HUES6 (cell line): ENCODE results near the gene SHISA6.
"Not testable (repeated sequence)": the region's sequence is repeated elsewhere in the genome, so short reads cannot be mapped to it uniquely, and the experiment has no call there.

ENCODE experiments used
- H3K27ac ChIP-seq: 2 replicates; pipeline ENCODE4 v1.7.0; 2013; ENCODE audit warnings: low read depth, mild to moderate bottlenecking, low read length, inconsistent platforms
- H3K27me3 ChIP-seq: 2 replicates; pipeline ENCODE4 v1.6.1; 2013; ENCODE audit warnings: low read length; ENCODE audit not compliant: control insufficient read depth, insufficient read depth
- H3K36me3 ChIP-seq: 2 replicates; pipeline ENCODE4 v1.6.1; 2013; ENCODE audit warnings: low read length; ENCODE audit not compliant: control insufficient read depth, insufficient read depth
- H3K4me1 ChIP-seq: 2 replicates; pipeline ENCODE4 v1.6.1; 2013; ENCODE audit warnings: low read length; ENCODE audit not compliant: control insufficient read depth, insufficient read depth
- H3K4me3 ChIP-seq: 2 replicates; pipeline ENCODE4 v1.5.1; 2013; ENCODE audit warnings: low read depth, low read length
- H3K9ac ChIP-seq: one replicate; pipeline ENCODE4 v1.6.1; 2013; ENCODE audit warnings: mild to moderate bottlenecking, low read length
- H3K9me3 ChIP-seq: 2 replicates; pipeline ENCODE4 v1.6.1; 2013; ENCODE audit warnings: low read depth, low read length; ENCODE audit not compliant: control insufficient read depth, insufficient read depth

Gene SHISA6

DNA sequence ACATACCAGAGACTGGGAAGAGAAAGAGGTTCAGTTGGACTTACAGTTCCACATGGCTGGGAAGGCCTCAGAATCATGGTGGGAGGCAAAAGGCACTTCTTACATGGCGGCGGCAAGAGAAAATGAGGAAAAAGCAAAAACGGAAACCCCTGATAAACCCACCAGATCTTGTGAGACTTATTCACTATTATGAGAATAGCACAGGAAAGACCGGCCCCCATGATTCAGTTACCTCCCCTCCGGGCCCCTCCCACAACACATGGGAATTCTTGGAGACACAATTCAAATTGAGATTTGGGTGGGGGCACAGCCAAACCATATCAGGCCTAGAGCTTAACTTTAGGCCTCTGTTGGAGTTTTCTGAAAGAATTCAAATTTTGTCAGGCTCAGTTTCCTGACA lies 60.9 kb downstream of the SHISA6 start:
- not testable (repeated sequence) for H3K9ac ChIP-seq, H3K9me3 ChIP-seq, H3K4me3 ChIP-seq, H3K27ac ChIP-seq, H3K4me1 ChIP-seq, H3K36me3 ChIP-seq, H3K27me3 ChIP-seq

DNA sequence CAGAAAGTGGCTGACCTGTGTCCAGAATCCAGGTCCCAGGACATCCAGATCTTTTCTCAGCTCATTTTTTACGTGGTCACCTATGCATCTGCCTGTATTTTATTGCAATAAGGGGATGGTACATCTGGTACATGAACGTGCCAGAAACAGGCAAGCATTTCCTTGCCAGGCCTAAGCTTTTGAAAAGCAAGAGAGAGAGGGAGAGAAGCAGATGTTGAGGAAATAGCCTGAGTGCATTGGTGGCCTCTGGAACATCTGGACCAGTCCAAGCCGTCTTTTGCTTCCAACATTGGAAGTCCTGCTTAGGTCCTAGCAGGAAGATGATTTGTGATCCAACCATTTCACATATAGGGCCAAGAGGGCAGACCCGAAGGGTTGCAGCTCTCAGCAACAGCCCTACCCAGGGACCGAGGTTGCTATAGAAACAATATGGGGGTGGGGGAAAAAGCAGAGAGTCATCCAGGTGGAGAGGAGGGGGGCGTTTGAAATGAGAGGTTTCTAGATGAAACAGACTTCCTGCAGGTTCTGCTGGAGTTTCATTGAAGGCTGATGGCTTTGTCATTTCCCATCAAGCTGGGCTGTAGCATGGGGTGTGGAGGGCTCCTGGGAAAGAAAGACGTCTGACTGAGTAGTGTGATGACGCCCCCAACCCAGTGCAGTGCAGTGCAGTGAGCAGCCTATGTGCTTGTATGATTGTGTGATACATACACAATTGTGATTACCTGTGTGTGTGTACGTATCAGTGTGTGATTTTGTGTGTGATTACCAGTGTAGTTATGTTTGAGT lies 61.6 kb downstream of the SHISA6 start:
- H3K36me3 ChIP-seq = no peaks in the 10 kb centered on the region
- H3K9ac ChIP-seq = no peak overlapping the region
- H3K4me3 ChIP-seq = no peak overlapping the region
- 0 out of 2 replicates have a peak, but pooled peaks cover 3% of the 10 kb centered on the region for H3K27me3 ChIP-seq
- H3K27ac ChIP-seq = no peak overlapping the region
- H3K9me3 ChIP-seq = no peaks in the 10 kb centered on the region
- H3K4me1 ChIP-seq = no peaks in the 10 kb centered on the region

DNA sequence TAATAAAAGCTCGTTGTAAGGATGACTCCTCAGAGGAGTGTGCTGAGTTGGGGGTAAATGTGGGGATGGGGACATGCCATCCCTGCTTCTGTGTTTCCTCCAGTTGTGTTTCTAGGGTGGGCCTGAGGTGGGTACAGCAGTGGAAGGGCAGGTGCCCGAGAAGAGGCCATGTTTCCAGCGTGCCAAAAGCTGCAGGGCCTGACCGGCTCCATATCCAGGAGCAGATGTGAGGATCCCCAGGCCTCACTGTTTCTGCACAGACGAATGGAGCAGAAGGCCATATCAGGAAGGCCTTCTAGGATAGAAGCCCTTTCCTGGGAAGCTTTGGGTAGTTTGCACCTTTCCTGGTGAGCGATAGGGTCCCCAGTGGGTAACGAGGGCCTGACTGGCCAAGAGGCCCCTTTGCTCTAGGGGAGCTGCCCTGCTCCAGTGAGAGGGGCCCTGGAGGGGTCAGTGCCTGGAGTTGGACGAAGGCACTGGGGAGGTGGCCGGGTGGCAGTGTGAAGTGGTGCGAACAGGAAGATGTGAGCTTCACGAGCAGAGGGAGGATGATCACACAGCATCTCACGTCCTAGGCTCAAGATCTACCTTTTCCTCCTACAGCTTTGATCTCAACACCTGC lies 62.9 kb downstream of the SHISA6 start:
- Histone ChIP-seq H3K9me3 (no peaks in the 10 kb centered on the region), H3K27me3 (no peaks in the 10 kb centered on the region), H3K27ac (no peak overlapping the region), H3K36me3 (no peaks in the 10 kb centered on the region), H3K4me1 (peaks cover 7% of the 10 kb centered on the region; the same call in 1 of the 2 replicates), H3K4me3 (no peak overlapping the region), H3K9ac (no peak overlapping the region)

DNA sequence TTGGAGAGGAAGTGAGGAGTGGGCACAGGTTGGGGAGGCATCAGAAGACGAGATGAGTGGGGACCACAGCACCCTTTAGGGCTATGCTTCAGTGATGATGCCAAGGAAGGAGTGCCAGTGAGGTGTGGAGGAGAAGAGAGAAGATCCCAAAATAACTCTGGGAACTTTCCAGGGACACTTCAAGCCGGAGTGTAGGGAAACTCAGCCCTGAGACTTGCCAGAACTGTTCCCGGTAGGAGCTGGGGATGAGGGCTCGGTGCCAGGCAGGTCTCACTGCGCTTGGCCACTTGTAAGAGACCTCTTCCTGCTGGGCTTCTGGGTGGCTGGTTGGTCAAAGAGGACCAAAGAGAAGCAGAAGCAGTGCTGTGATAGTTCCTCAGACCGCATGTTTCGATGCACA lies 63.6 kb downstream of the SHISA6 start:
- no peak overlapping the region for H3K9ac ChIP-seq
- no peak overlapping the region for H3K27ac ChIP-seq
- H3K4me1 ChIP-seq = peaks cover 7% of the 10 kb centered on the region; the same call in 1 of the 2 replicates
- no peak overlapping the region for H3K4me3 ChIP-seq
- no peaks in the 10 kb centered on the region for H3K9me3 ChIP-seq
- H3K36me3 ChIP-seq = no peaks in the 10 kb centered on the region
- H3K27me3 ChIP-seq = no peaks in the 10 kb centered on the region

DNA sequence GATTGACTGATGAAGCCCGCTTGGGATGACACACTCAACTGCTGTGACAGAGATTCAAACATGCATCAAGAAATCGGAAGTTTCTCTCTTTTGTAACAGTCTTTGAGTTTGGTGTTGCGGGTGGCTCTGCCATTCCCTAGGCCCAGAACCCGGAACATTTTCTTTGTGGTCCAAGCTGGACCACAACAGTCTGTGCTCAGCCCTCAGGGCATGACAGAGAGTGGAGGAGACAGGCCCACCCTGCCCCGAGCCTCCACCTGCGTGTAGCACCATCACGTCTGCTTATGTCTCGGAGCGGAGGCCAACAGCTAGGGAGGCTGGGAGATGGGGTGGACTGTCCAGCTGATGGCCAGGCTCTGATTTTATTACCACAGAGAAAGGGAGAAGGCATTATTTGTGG lies 64.5 kb downstream of the SHISA6 start:
- no peak overlapping the region for H3K9ac ChIP-seq
- H3K9me3 ChIP-seq = no peaks in the 10 kb centered on the region

DNA sequence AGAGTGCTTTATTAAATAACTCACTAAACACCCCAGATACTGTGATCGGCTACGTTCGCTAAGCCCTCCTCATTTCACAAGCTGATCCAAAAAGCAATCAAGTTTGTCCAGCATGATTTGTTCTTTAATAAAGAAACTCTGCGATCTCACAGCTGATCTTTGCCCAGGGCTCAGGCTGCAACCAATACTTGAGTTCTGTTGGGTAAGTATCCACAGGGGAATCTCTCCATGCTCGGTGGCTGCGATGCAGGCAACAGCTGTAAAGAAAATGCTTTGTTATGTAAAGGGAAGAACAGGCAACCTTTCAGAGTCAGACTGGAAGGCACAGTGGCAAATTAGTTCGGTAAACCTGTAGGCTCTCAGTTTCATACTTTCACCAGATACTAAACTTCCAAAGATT lies 67.5 kb downstream of the SHISA6 start:
- H3K4me1 ChIP-seq = peaks cover 7% of the 10 kb centered on the region; the same call in 1 of the 2 replicates
- no peaks in the 10 kb centered on the region for H3K9me3 ChIP-seq
- H3K4me3 ChIP-seq = no peak overlapping the region
- H3K27ac ChIP-seq = no peak overlapping the region
- no peaks in the 10 kb centered on the region for H3K36me3 ChIP-seq
- no peak overlapping the region for H3K9ac ChIP-seq
- H3K27me3 ChIP-seq = no peaks in the 10 kb centered on the region

More for the DNA sequence above, 64.5 kb downstream of the SHISA6 start:
- Histone ChIP-seq H3K36me3 (no peaks in the 10 kb centered on the region), H3K27ac (no peak overlapping the region), H3K27me3 (no peaks in the 10 kb centered on the region), H3K4me1 (peaks cover 7% of the 10 kb centered on the region; the same call in 1 of the 2 replicates), H3K4me3 (no peak overlapping the region)

DNA sequence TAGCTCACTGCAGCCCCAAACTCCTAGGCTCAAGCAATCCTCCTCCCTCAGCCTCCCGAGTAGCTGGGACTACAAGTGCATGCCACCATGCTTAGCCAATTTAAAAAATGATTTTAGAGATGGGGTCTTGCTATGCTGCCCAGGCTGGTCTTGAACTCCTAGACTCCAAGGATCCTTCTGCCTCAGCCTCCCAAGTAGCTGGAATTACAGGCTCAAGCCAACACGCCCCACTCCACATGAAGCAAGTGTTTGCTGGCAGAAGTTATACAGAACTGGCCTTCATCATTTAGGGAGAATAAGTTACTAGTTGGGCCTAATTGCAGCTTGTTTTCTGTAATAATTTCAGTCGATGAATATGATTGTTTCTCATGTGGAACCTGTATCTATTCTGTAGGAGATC lies 68.0 kb downstream of the SHISA6 start:
- Histone ChIP-seq H3K36me3 (no peaks in the 10 kb centered on the region), H3K4me3 (no peak overlapping the region), H3K9me3 (no peaks in the 10 kb centered on the region), H3K4me1 (peaks cover 7% of the 10 kb centered on the region; the same call in 1 of the 2 replicates), H3K27ac (no peak overlapping the region), H3K9ac (no peak overlapping the region), H3K27me3 (no peaks in the 10 kb centered on the region)

DNA sequence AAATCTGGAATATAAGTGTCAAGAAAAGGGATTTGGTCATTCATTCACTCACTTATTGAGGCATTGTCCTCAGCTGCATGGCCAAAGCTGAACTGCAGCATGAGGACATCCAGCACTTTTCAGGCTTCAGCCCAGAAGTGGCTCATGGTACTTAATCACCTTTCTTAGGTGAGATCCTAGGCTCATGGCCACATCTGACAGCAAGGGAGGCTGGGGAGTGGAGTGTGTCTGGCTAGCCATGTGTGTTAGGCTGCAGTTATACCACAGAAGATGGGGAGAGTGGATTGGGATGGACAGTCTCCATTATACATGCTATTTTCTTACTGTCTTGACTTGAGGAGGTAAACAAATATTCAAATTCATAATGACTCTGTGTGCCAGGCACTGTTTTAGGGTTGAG lies 68.8 kb downstream of the SHISA6 start:
- peaks cover 7% of the 10 kb centered on the region; the same call in 1 of the 2 replicates for H3K4me1 ChIP-seq

DNA sequence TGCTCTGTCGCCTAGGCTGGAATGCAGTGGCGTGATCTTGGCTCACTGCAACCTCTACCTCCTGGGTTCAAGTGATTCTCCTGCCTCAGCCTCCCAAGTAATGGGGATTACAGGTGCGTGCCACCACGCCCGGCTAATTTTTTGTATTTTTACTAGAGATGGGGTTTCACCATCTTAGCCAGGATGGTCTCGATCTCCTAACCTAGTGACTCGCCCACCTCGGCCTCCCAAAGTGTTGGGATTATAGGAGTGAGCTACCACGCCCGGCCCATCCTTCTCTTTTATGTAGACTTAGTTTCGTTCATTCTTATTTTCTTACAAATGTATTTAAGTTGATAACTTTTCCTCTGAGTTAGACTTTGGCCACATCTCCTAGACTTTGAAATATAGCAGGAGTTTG lies 75.4 kb downstream of the SHISA6 start:
- H3K4me3 ChIP-seq, H3K9ac ChIP-seq, H3K27ac ChIP-seq, H3K36me3 ChIP-seq, H3K27me3 ChIP-seq, H3K4me1 ChIP-seq, H3K9me3 ChIP-seq: not testable (repeated sequence)

More for the DNA sequence above, 68.8 kb downstream of the SHISA6 start:
- H3K27ac ChIP-seq = no peak overlapping the region
- no peak overlapping the region for H3K4me3 ChIP-seq
- no peaks in the 10 kb centered on the region for H3K36me3 ChIP-seq
- H3K9me3 ChIP-seq = no peaks in the 10 kb centered on the region
- H3K9ac ChIP-seq = no peak overlapping the region
- no peaks in the 10 kb centered on the region for H3K27me3 ChIP-seq

DNA sequence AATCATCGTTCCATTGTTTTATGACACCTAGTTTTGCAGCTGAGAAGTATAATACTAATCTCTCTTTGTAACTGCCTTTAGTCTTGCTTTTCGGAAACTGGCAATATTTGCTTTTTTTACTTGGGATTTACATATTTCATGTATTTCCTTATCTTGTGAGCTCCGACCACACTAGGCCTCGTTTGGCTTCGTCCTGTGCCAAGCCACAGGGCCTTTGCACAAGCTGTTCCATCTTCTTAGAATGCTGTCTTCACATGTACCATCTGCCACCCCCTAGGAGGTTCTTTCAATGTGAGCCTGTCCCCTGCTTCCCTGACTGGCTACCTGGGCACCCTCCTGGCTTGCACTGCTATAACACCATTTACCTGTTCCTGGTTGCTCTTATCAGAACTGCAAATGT lies 77.2 kb downstream of the SHISA6 start:
- Histone ChIP-seq H3K27me3 (no peaks in the 10 kb centered on the region), H3K4me3 (no peak overlapping the region), H3K9me3 (peaks cover 3% of the 10 kb centered on the region; the same call in 1 of the 2 replicates), H3K27ac (no peak overlapping the region), H3K9ac (no peak overlapping the region), H3K4me1 (no peaks in the 10 kb centered on the region), H3K36me3 (no peaks in the 10 kb centered on the region)

DNA sequence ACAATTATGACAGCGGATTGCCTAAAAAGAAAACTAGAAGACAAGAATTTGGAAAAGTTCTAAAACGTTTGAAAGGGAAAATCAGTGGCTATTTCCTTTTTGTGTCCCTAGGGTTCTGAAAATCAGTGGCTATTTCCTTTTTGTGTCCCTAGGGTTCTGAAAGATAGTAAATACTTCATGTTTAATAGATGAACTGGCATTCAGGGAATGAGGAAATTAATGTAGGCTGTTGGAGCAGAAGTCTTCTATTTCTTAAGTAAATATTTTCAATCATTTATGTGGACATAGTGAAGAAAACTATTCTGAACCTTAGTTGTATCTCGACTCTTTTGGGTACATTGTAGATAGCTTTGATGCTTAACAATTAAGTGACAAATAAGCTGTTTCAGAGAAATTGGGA lies 78.9 kb downstream of the SHISA6 start:
- H3K27me3 ChIP-seq = no peaks in the 10 kb centered on the region
- H3K9me3 ChIP-seq = peaks cover 3% of the 10 kb centered on the region; the same call in 1 of the 2 replicates
- H3K27ac ChIP-seq = no peak overlapping the region

More for the DNA sequence above, 78.9 kb downstream of the SHISA6 start:
- no peaks in the 10 kb centered on the region for H3K4me1 ChIP-seq
- H3K4me3 ChIP-seq = no peak overlapping the region
- H3K36me3 ChIP-seq = no peaks in the 10 kb centered on the region
- H3K9ac ChIP-seq = no peak overlapping the region
